GM12878 (cell line): ENCODE data around the gene TARP.

ENCODE experiments used
- ATF2 ChIP-seq: IDR thresholded peaks from 2 replicates; pipeline ENCODE4 v1.6.1; 2012; ENCODE audit warnings: low read length, inconsistent platforms
- BRCA1 ChIP-seq: IDR thresholded peaks from 2 replicates; pipeline ENCODE4 v1.6.1; 2011; ENCODE audit warnings: low read depth, low read length, improper control_type of control experiment
- CREB1 ChIP-seq: IDR thresholded peaks from 2 replicates; pipeline ENCODE4 v1.6.1; 2012; ENCODE audit warnings: low read depth, mild to moderate bottlenecking, inconsistent platforms
- CTCF ChIP-seq, 3 experiments: IDR thresholded peaks in 2 of 3; conservative IDR thresholded peaks in 1 of 3; 2 replicates each; pipeline ENCODE4 v1.5.1; 2011; ENCODE audit warnings: low read depth in 3 of 3, low read length in 3 of 3, mild to moderate bottlenecking in 3 of 3, control low read depth in 2 of 3, moderate library complexity in 2 of 3, inconsistent platforms in 1 of 3, mixed read lengths in 1 of 3; ENCODE audit not compliant: control insufficient read depth in 2 of 3, insufficient read depth in 1 of 3; ENCODE audit errors: extremely low read depth in 1 of 3
- HDAC6 ChIP-seq: fragments of 200-600 bp; sonication (generic); IDR thresholded peaks from one replicate; pipeline ENCODE4 v1.8.0; 2017; ENCODE audit warnings: antibody characterized with exemption; ENCODE audit not compliant: unreplicated experiment
- IRF3 ChIP-seq: fragments of 450-650 bp; IDR thresholded peaks from 2 replicates; pipeline ENCODE4 v1.6.1; 2014; ENCODE audit warnings: mild to moderate bottlenecking
- NR2C1 ChIP-seq: fragments of 450-650 bp; IDR thresholded peaks from 2 replicates; pipeline ENCODE4 v1.6.1; 2017; ENCODE audit warnings: antibody characterized with exemption, mild to moderate bottlenecking, moderate library complexity
- NR2F1 ChIP-seq: fragments of 450-650 bp; conservative IDR thresholded peaks from 2 replicates; pipeline ENCODE4 v1.6.1; 2017; ENCODE audit warnings: mild to moderate bottlenecking
- PKNOX1 ChIP-seq: fragments of 450-650 bp; IDR thresholded peaks from 2 replicates; pipeline ENCODE4 v1.6.1; 2016; ENCODE audit warnings: mild to moderate bottlenecking
- POLR2A ChIP-seq: IDR thresholded peaks from 2 replicates; pipeline ENCODE4 v1.6.1; 2011; ENCODE audit warnings: low read depth, mild to moderate bottlenecking, low read length
- RELA ChIP-seq: fragments of 450-650 bp; IDR thresholded peaks from 2 replicates; pipeline ENCODE4 v1.8.0; 2014; ENCODE audit warnings: borderline replicate concordance; ENCODE audit not compliant: partially characterized antibody
- SUPT20H ChIP-seq: IDR thresholded peaks from 2 replicates; pipeline ENCODE4 v1.6.1; 2011; ENCODE audit warnings: low read depth, mild to moderate bottlenecking, low read length, moderate library complexity, borderline replicate concordance; ENCODE audit not compliant: control insufficient read depth

GRCh38 chr7:38310591-38311101 lies 37.2 kb upstream of the TARP start:
- TF ChIP-seq CTCF (IDR thresholded peaks at IDR 0.05 in 2 of 3, conservative IDR thresholded peaks at IDR 0.05 in 1 of 3; ENCODE audit: control insufficient read depth in 2 of 3, extremely low read depth in 1 of 3, insufficient read depth in 1 of 3, low read depth in 3 of 3, low read length in 3 of 3), result no peak
- no peak for TF ChIP-seq SUPT20H
- no peak for TF ChIP-seq PKNOX1
- no peak for TF ChIP-seq HDAC6
- no peak for TF ChIP-seq NR2C1
- TF ChIP-seq BRCA1, result no peak
- no peak for TF ChIP-seq ATF2
- TF ChIP-seq POLR2A, result no peak
- TF ChIP-seq NR2F1, result no peak
- TF ChIP-seq IRF3, result no peak
- no peak for TF ChIP-seq RELA
- TF ChIP-seq CREB1, result no peak
